G401.6 (cell line): ENCODE measurements around the gene FOXP2.
"Not testable (repeated sequence)": the region's sequence is repeated elsewhere in the genome, so short reads cannot be mapped to it uniquely, and the experiment has no call there.

Source experiments
- FAIRE-seq: peaks from 2 replicates; lab custom pipeline; 2012; peaks lifted over from hg19 to GRCh38; lab: Jason Lieb, UNC

FOXP2 gene

DNA sequence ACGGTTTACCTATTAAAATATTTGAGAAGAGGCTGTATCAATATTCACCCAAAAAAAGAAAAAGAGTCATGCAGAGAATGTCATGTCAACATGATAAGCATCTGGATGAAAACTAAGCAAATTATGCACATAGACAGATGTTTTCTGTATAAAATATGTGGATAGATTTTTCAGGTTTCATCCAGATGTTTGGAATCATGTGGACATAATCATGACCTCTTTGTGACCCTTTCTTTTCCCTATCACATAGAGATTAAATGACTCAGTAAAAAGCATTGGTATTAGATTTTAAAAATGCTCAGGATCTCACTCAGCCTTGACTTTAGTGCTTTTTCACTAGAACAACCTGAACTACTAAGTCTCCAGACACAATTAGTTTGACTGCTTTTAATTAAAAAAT is 90.0 kb downstream of the FOXP2 start:
- no peak for FAIRE-seq

GRCh38 chr7:114507381-114507780 is 92.8 kb downstream of the FOXP2 start:
- no peak for FAIRE-seq

GRCh38 chr7:114508086-114508485 is 93.5 kb downstream of the FOXP2 start:
- no peak for FAIRE-seq

DNA sequence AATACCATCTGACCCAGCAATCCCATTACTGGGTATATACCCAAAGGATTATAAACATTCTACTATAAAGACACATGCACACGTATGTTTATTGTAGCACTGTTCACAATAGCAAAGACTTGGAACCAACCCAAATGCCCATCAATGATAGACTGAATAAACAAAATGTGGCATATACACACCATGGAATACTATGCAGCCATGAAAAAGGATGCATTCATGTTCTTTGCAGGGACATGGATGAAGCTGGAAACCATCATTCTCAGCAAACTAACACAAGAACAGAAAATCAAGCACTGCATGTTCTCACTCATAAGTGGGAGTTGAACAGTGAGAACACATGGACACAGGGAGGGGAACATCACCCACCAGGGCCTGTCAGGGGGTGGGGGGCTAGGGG is 96.2 kb downstream of the FOXP2 start:
- FAIRE-seq = not testable (repeated sequence)

GRCh38 chr7:114519240-114519639 is 104.6 kb downstream of the FOXP2 start:
- FAIRE-seq = no peak

DNA sequence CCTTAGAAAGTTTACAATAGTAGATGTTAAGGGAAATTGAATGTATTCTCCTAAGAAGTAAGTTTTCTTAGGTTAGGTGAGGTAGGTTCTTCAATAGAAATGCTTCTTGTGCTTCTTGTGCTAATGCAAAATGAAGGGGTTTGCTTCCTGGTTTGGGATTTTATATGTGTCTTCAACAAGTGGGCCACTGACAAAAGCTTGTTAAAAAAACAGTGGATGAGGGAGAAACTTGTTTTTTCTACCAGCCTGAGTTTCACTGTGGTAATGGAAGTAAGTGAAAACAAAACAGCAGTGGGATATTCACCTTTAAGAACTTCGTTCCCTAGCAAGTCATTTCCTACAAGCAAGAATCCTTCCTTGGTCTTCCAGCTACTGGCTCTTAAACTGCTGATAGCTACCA is 107.5 kb downstream of the FOXP2 start:
- FAIRE-seq = no peak

- FAIRE-seq = no peak
Measured at GRCh38 chr7:114527589-114527988, 113.0 kb downstream of the FOXP2 start.

DNA sequence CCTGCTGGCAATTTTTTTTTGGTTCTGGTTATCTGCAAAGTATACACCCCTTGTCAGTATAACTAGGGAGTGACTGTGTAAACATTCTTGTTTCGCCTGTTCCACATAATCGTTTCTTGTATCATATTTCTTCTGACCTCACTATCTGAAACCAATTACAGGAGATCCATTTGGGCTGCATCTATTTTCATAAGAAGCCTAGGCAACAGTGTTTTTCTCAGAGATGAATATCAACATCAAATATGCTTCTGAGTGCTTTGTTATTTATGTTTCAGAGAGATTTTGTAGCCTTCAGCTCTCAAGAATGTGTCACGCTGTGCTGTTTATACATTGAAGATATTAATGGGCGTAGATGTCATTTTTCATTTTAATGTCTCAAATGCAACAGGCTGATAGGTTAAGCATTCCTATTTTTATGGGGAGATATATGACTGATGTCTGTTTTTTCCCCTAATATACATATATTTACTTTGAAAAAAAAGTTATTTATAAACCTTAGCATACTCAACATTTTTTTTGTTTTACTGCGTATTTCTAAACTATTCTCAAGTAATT is 115.5 kb downstream of the FOXP2 start:
- FAIRE-seq = no peak

GRCh38 chr7:114531326-114531725 is 116.7 kb downstream of the FOXP2 start:
- no peak for FAIRE-seq

DNA sequence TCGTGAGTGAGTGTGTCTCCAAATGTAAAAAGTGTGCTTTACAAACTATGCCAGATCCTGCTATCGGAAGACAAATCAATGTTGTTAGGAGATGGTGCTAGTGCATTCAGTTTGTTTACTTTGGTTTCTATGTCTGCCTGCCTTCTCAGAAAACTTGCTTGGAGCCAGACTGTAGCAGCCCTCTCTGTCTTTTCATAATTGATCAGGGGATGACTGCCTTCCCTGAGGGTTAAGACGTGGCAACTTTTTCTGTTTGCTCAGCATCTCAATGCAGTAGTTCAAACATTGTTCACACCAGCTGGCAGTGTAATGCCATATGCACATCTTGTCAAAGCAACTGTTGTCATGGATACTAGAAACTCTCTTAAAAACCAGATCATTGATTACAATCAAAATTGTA is 118.5 kb downstream of the FOXP2 start:
- no peak for FAIRE-seq

GRCh38 chr7:114534953-114535352 is 120.3 kb downstream of the FOXP2 start:
- no peak for FAIRE-seq

- FAIRE-seq = no peak
Measured at GRCh38 chr7:114539575-114539974, 125.0 kb downstream of the FOXP2 start.

GRCh38 chr7:114540291-114540690 is 125.7 kb downstream of the FOXP2 start:
- FAIRE-seq = no peak

GRCh38 chr7:114547346-114547745 is 132.7 kb downstream of the FOXP2 start:
- FAIRE-seq = not testable (repeated sequence)

- no peak for FAIRE-seq
Measured at GRCh38 chr7:114548081-114548980, 133.7 kb downstream of the FOXP2 start.

- no peak for FAIRE-seq
Measured at GRCh38 chr7:114554781-114555537, 140.3 kb downstream of the FOXP2 start.

DNA sequence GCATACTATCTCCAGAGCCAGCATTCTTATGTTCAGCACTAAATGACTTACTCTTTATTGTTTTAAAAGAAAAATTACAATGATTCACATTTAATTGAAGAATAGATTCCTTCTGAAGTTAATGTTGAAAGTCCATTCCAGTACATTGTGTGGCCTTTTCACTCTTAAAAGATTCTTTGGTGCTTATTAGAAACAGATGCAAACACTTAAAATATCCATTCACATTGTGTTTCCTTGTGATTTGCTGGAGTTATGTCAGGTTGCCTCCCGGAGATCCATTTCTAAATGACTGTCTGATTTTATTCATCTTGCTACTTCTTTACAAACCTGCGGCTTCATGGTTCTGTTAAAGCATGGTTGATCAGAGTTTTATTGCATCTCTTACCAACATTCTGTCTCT is 152.8 kb downstream of the FOXP2 start:
- FAIRE-seq = no peak

DNA sequence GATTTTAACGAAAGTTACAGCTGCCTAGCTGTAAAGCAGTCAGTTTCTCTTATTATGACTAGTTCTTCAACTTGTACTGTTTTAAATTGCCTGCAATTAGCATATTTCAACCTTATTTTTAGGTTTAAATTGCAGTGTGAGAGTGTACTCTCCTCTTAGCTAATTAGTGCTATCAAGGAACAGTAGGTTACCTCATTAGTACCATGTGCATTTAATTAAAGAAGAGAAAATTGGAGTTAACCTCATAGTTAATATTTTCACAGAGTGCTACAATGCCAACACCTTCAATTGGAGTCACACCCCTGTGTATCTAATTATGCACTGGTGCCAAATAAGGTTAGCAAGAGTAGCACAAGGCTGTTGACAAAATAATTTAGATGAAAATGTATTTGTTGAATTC is 154.6 kb downstream of the FOXP2 start:
- FAIRE-seq = no peak

DNA sequence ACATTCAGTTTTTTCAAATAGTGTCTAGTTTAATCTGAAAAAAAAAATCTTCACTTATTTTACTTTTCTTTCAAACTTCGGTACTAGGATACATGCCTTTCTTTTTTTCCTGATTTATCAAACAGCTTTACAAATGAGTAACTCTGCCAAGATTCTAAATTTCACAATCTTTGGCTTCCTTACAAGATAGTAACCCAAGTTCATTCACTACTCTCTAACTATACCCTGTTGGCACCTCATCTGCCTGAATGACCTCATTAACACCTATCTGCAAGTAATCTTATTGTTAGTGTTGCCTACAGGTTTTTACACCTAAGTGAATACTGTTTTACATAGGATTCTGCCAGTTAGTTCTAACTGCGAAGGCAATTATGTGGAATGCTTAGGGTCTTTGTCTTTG is 159.8 kb downstream of the FOXP2 start:
- no peak for FAIRE-seq

GRCh38 chr7:114575098-114575497 is 160.5 kb downstream of the FOXP2 start:
- FAIRE-seq = no peak

- FAIRE-seq = not testable (repeated sequence)
Measured at GRCh38 chr7:114580963-114581362, 166.3 kb downstream of the FOXP2 start.

DNA sequence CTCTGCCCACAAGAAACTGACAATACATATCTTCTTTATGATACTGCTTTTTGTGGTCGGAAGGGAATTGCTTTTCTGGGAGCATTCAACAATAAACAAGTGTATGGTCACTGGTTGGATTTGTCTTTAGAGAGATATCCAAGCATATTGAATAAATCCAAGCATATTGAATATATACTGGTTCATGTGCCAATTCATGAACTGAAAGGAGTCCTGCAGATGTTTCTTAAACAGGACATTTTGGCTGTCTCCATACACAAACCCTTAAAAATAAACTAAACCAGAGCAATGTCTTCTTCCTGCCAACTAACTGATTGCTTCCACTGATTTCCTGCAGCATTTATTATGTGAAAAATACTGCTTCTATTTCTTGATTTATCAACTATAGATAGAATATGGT is 173.9 kb downstream of the FOXP2 start:
- FAIRE-seq = no peak

- no peak for FAIRE-seq
Measured at GRCh38 chr7:114589436-114589835, 174.8 kb downstream of the FOXP2 start.
